OCI-LY3 (cell line): Measurements from ENCODE around the gene CBX1.

Experiments
- H2AFZ ChIP-seq: fragments of 200-600, 300-600 bp; shearing (Covaris generic); 2 replicates; pipeline ENCODE4 v1.6.0; 2014; ENCODE audit warnings: antibody characterized with exemption, low read depth, low read length
- H3K27ac ChIP-seq: fragments of 200-600, 300-600 bp; sonication (generic); 2 replicates; pipeline ENCODE4 v1.5.1; 2014; ENCODE audit warnings: mild to moderate bottlenecking, low read length, moderate library complexity, mixed read lengths
- H3K27me3 ChIP-seq: fragments of 200-600, 300-600 bp; sonication (generic); 2 replicates; pipeline ENCODE4 v1.6.1; 2014; ENCODE audit warnings: low read depth, low read length, mixed read lengths
- H3K36me3 ChIP-seq: fragments of 200-600, 300-600 bp; sonication (generic); replicated peaks from 2 replicates; pipeline ENCODE3; 2014; ENCODE audit warnings: low read depth, low read length, mixed read lengths
- H3K4me1 ChIP-seq: fragments of 300-600, 200-600 bp; sonication (generic); 2 replicates; pipeline ENCODE4 v1.6.1; 2014; ENCODE audit warnings: low read length, mixed read lengths
- H3K4me2 ChIP-seq: fragments of 200-600, 300-600 bp; sonication (generic); 2 replicates; pipeline ENCODE4 v1.6.1; 2014; ENCODE audit warnings: low read length, mixed read lengths
- H3K4me3 ChIP-seq: fragments of 300-600, 200-600 bp; sonication (generic); 2 replicates; pipeline ENCODE4 v1.5.1; 2014; ENCODE audit warnings: antibody characterized with exemption, mild to moderate bottlenecking, low read length, moderate library complexity
- H3K79me2 ChIP-seq: fragments of 300-600, 200-600 bp; shearing (Covaris generic); 2 replicates; pipeline ENCODE4 v1.6.1; 2014; ENCODE audit warnings: mild to moderate bottlenecking, low read length, mixed read lengths
- H3K9ac ChIP-seq: fragments of 300-600, 200-600 bp; shearing (Covaris generic); 2 replicates; pipeline ENCODE4 v1.6.0; 2014; ENCODE audit warnings: mild to moderate bottlenecking, low read length, moderate library complexity
- H3K9me3 ChIP-seq: fragments of 200-600, 300-600 bp; shearing (Covaris generic); 2 replicates; pipeline ENCODE4 v1.6.1; 2014; ENCODE audit warnings: low read length, mixed read lengths; ENCODE audit not compliant: insufficient read depth
- H4K20me1 ChIP-seq: fragments of 200-600, 300-600 bp; sonication (generic); 2 replicates; pipeline ENCODE4 v1.6.1; 2016; ENCODE audit warnings: low read length, mixed read lengths; ENCODE audit not compliant: insufficient read depth
- CTCF ChIP-seq: fragments of 200-600, 300-600 bp; sonication (generic); IDR thresholded peaks from 2 replicates; pipeline ENCODE4 v1.5.1; 2014; ENCODE audit warnings: antibody characterized with exemption, low read length, low read depth
- EZH2phosphoT487 ChIP-seq: fragments of 200-600 bp; shearing (Covaris generic); IDR thresholded peaks from 2 replicates; pipeline ENCODE4 v1.6.1; 2018; ENCODE audit warnings: antibody characterized with exemption, mixed run types, low read depth

The CBX1 gene

DNA sequence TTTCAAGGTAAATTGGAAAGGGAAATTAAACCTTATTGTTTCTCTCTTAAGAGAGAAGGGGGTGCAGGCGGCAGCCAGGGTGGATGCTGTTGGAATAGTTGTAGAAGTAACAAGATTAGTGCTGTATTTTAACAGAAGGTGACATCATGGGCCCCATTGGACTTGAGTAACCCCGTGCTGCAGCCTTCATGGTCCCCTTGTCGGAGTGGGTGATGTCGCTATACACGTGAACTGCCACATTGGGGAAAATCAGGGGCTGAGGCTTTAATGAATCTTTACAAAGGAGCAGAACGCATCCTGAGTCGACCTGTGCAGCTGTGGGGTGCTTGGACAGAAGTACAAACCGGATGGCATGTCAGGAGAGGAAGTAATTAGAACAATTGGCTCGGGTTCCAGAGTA, 9.5 kb upstream of the CBX1 start:
- Histone ChIP-seq H3K4me3 (peak overlapping the region; percentile 95), H3K79me2 (peaks cover 79% of the 10 kb centered on the region), H3K27ac (peak overlapping the region; percentile 93)

DNA sequence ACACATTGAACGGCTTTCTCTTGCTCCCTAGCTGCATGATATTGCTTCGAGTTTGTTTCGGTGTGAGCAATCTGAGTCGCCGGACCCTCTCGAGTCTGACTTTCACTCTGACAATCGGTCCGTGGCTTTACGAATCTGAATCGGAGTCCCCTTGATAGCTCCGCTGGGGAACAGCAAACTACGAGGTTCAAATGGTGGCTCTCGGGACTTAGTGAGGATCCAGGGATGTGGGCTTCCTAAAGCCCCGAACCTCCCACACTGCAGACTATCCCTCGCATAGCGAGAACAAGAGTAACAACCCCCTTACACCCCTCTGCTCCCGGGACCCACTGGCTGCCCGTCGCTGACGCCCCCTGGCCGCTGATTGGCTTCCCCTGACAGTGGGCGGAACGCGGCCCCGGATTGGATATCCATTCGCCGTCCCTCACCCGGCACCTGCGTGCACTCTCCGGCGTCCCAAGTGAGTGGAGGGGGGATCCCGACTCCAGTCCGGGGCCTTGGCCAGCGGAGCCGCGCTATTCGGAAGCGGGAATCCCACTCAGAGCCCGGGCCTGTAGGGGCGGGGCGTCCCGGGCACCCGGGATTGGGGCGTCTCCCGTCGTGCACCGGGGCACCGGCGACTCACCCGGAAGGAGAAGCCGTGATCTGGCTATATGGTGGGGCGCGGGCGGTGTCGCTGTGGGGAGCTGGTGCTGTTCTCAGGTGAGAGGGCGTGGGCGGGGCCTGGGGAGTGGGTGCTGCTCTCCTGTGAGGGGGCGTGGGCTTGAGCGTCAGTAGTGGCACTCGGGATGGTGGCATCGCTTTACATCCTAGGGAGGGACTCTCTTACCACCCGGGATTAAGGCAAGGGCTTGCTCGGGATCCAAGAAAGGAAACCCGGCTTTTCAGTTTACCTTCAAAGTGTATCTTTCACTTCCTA, 6.1 kb upstream of the CBX1 start, which contains the start of gene SNX11:
TSS of gene SNX11 (plus strand) at position 630 of the 919 bp plus-strand sequence. CDS start 4,278 bp downstream, outside the sequence.
- H3K4me3 ChIP-seq: peak within 1 kb of the TSS; percentile 95
- peak within 1 kb of the TSS; percentile 98 for H3K9ac ChIP-seq
- no peaks in the 10 kb centered on the region for H4K20me1 ChIP-seq
- H2AFZ ChIP-seq: peak within 1 kb of the TSS; percentile 87
- H3K4me2 ChIP-seq: peak within 1 kb of the TSS; percentile 90
- peaks cover 46% of the 10 kb centered on the region for H3K79me2 ChIP-seq
- H3K4me1 ChIP-seq: peaks cover 40% of the 10 kb centered on the region
- H3K9me3 ChIP-seq: no peaks in the 10 kb centered on the region
- H3K36me3 ChIP-seq: peaks cover 5% of the 10 kb centered on the region
- peak within 1 kb of the TSS; percentile 93 for H3K27ac ChIP-seq
- no peak for TF ChIP-seq EZH2phosphoT487
- no peak for TF ChIP-seq CTCF
- no peaks in the 10 kb centered on the region for H3K27me3 ChIP-seq

More for the DNA sequence above, 9.5 kb upstream of the CBX1 start:
- TF ChIP-seq EZH2phosphoT487 (no peak), CTCF (no peak)
- no peaks in the 10 kb centered on the region for H3K27me3 ChIP-seq
- no peaks in the 10 kb centered on the region for H4K20me1 ChIP-seq
- no peak overlapping the region for H2AFZ ChIP-seq
- H3K9me3 ChIP-seq: no peaks in the 10 kb centered on the region
- H3K4me2 ChIP-seq: peak overlapping the region; percentile 71
- peaks cover 54% of the 10 kb centered on the region for H3K4me1 ChIP-seq
- H3K36me3 ChIP-seq: peaks cover 18% of the 10 kb centered on the region
- H3K9ac ChIP-seq: peak overlapping the region; percentile 98

GRCh38 chr17:48106802-48107136, 5.5 kb upstream of the CBX1 start:
- Histone ChIP-seq H3K27ac (peak overlapping the region; percentile 93), H3K4me2 (peak overlapping the region; percentile 90), H3K4me3 (peak overlapping the region; percentile 95), H3K9ac (peak overlapping the region; percentile 98), H3K9me3 (no peaks in the 10 kb centered on the region), H3K4me1 (peaks cover 40% of the 10 kb centered on the region), H4K20me1 (no peaks in the 10 kb centered on the region), H3K27me3 (no peaks in the 10 kb centered on the region), H2AFZ (peak overlapping the region; percentile 87; the same call in 1 of the 2 replicates), H3K36me3 (no peaks in the 10 kb centered on the region), H3K79me2 (peaks cover 40% of the 10 kb centered on the region)
- TF ChIP-seq CTCF: no peak
- TF ChIP-seq EZH2phosphoT487: no peak

DNA sequence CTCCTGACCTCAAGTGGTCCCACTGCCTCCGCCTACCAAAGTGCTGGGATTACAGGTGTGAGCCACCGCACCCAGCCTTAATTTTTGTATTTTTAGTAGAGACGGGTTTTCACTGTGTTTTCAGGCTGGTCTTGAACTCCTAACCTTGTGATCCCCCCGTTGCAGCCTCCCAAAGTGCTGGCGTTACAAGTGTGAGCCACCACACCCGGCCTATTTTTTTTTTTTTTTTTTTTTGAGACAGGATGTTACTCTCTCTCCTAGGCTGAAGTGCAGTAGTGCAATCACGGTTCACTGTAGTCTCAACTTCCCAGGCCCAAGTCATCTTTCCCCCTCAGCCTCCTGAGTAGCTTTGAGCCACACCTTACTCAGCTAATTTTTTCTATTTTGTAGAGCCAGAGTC, 3.2 kb upstream of the CBX1 start:
- Histone ChIP-seq H3K27ac (no peak overlapping the region), H4K20me1 (peaks cover 7% of the 10 kb centered on the region), H3K79me2 (peaks cover 37% of the 10 kb centered on the region), H3K27me3 (no peaks in the 10 kb centered on the region), H3K36me3 (no peaks in the 10 kb centered on the region), H3K4me2 (no peak overlapping the region), H3K4me3 (no peak overlapping the region), H2AFZ (no peak overlapping the region), H3K4me1 (peaks cover 26% of the 10 kb centered on the region), H3K9ac (no peak overlapping the region), H3K9me3 (no peaks in the 10 kb centered on the region)
- TF ChIP-seq CTCF: no peak
- no peak for TF ChIP-seq EZH2phosphoT487
